DMS 273 treated with DMSO at 0.1 percent for 48 hours (cell line): ENCODE results near the gene ARHGAP1.
A peak's percentile ranks its signal among the peaks of the same experiment; 100 is the strongest.

ENCODE experiments used
- DNase-seq: peaks from one replicate; lab custom pipeline; 2025; lab: John Stamatoyannopoulos, UW

Gene ARHGAP1

GRCh38 chr11:46700241-46701077 is at the start of gene ARHGAP1, which contains the start of gene ZNF408:
TSS of gene ARHGAP1 (minus strand) at chr11:46700619. CDS start at chr11:46696107, 4,512 bp downstream.
TSS of gene ZNF408 (plus strand) at chr11:46701031. CDS start at chr11:46701048, 17 bp downstream.
- peak; percentile 91 for DNase-seq

- no peak for DNase-seq
Measured at GRCh38 chr11:46747150-46747549, 46.7 kb upstream of the ARHGAP1 start.

- no peak for DNase-seq
Measured at GRCh38 chr11:46745995-46746394, 45.6 kb upstream of the ARHGAP1 start.

GRCh38 chr11:46745328-46745727 is 44.9 kb upstream of the ARHGAP1 start:
- DNase-seq: no peak

- DNase-seq: no peak
Measured at GRCh38 chr11:46743693-46744339, 43.4 kb upstream of the ARHGAP1 start.

- DNase-seq: no peak
Measured at GRCh38 chr11:46743043-46743442, 42.6 kb upstream of the ARHGAP1 start.

GRCh38 chr11:46741600-46742484 is 41.4 kb upstream of the ARHGAP1 start:
- no peak for DNase-seq

GRCh38 chr11:46738887-46739286 is 38.5 kb upstream of the ARHGAP1 start:
- DNase-seq: no peak

GRCh38 chr11:46737699-46738098 is 37.3 kb upstream of the ARHGAP1 start:
- no peak for DNase-seq

- no peak for DNase-seq
Measured at GRCh38 chr11:46736615-46737014, 36.2 kb upstream of the ARHGAP1 start.

GRCh38 chr11:46736146-46736545 is 35.7 kb upstream of the ARHGAP1 start:
- no peak for DNase-seq

- DNase-seq: no peak
Measured at GRCh38 chr11:46733234-46733633, 32.8 kb upstream of the ARHGAP1 start.

GRCh38 chr11:46731545-46731944 is 31.1 kb upstream of the ARHGAP1 start:
- no peak for DNase-seq

- DNase-seq: no peak
Measured at GRCh38 chr11:46729110-46730027, 28.9 kb upstream of the ARHGAP1 start.

- no peak for DNase-seq
Measured at GRCh38 chr11:46728659-46729040, 28.2 kb upstream of the ARHGAP1 start.

GRCh38 chr11:46727952-46728658 is 27.7 kb upstream of the ARHGAP1 start:
- DNase-seq: no peak

- no peak for DNase-seq
Measured at GRCh38 chr11:46726206-46726862, 25.9 kb upstream of the ARHGAP1 start.

- no peak for DNase-seq
Measured at GRCh38 chr11:46725338-46726205, 25.2 kb upstream of the ARHGAP1 start.

GRCh38 chr11:46724088-46724487 is 23.7 kb upstream of the ARHGAP1 start:
- no peak for DNase-seq
